ENCODE results near the gene TREX2. TPM values are rescaled to one million over a fixed set of nuclear protein-coding genes. Genes with fewer than 3 reads are reported as not detected.

Gene TREX2
- total and polyA plus RNA-seq, 10 of the 15 experiments (the other 5 are each of a cell fraction or from before 2014, with no cell fraction given) = 0.09 to 0.97 (median 0.60) TPM; not detected in 3

DNA sequence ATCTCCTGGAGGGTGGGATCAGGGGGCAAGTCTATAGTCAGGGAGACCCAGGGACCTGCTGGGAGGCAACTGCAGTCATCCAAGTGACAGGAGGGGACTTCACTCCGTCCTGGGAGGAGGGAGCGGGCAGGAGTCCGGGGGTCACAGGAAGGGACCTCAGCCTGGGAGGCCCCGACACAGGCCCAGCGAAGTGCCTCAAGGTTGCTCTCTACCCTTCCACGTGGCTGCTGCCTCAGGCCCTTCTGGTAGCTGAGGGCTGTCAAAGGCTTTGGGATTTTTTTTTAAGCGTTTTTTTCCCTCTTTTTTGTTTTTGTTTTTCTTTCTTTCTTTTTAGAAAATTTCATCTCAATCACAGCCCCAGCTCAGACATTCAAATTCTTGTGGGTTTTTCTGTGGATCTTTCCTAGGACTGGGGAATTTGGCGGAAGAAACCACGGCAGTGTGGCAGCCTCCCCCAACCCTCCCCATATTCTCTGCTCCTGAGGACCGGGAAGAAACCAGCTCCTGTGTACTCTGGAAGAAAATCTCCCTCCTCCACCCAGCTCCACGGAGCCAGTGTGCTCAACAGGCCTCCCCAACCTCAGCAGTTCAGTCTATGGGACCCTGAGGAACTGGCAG lies 25.9 kb upstream of the TREX2 start (continued):
- TF ChIP-seq, protein P1, sequence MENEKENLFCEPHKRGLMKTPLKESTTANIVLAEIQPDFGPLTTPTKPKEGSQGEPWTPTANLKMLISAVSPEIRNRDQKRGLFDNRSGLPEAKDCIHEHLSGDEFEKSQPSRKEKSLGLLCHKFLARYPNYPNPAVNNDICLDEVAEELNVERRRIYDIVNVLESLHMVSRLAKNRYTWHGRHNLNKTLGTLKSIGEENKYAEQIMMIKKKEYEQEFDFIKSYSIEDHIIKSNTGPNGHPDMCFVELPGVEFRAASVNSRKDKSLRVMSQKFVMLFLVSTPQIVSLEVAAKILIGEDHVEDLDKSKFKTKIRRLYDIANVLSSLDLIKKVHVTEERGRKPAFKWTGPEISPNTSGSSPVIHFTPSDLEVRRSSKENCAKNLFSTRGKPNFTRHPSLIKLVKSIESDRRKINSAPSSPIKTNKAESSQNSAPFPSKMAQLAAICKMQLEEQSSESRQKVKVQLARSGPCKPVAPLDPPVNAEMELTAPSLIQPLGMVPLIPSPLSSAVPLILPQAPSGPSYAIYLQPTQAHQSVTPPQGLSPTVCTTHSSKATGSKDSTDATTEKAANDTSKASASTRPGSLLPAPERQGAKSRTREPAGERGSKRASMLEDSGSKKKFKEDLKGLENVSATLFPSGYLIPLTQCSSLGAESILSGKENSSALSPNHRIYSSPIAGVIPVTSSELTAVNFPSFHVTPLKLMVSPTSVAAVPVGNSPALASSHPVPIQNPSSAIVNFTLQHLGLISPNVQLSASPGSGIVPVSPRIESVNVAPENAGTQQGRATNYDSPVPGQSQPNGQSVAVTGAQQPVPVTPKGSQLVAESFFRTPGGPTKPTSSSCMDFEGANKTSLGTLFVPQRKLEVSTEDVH (IDR thresholded peaks at IDR 0.05; ENCODE audit: low read depth, partially characterized antibody) = no peak
- no peak for TF ChIP-seq JUNB (IDR thresholded peaks at IDR 0.05)
- TF ChIP-seq, protein P2, sequence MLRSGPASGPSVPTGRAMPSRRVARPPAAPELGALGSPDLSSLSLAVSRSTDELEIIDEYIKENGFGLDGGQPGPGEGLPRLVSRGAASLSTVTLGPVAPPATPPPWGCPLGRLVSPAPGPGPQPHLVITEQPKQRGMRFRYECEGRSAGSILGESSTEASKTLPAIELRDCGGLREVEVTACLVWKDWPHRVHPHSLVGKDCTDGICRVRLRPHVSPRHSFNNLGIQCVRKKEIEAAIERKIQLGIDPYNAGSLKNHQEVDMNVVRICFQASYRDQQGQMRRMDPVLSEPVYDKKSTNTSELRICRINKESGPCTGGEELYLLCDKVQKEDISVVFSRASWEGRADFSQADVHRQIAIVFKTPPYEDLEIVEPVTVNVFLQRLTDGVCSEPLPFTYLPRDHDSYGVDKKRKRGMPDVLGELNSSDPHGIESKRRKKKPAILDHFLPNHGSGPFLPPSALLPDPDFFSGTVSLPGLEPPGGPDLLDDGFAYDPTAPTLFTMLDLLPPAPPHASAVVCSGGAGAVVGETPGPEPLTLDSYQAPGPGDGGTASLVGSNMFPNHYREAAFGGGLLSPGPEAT (IDR thresholded peaks at IDR 0.05; ENCODE audit: low read depth) = no peak
- no peak for TF ChIP-seq PML (IDR thresholded peaks at IDR 0.05; ENCODE audit: low read length)
- TF ChIP-seq IKZF1 (conservative IDR thresholded peaks at IDR 0.05) = no peak
- TF ChIP-seq TARDBP (IDR thresholded peaks at IDR 0.05; ENCODE audit: borderline replicate concordance) = no peak
- no peak for TF ChIP-seq MYB (IDR thresholded peaks at IDR 0.05; ENCODE audit: borderline replicate concordance, low read depth, low read length)
- TF ChIP-seq, protein P3, sequence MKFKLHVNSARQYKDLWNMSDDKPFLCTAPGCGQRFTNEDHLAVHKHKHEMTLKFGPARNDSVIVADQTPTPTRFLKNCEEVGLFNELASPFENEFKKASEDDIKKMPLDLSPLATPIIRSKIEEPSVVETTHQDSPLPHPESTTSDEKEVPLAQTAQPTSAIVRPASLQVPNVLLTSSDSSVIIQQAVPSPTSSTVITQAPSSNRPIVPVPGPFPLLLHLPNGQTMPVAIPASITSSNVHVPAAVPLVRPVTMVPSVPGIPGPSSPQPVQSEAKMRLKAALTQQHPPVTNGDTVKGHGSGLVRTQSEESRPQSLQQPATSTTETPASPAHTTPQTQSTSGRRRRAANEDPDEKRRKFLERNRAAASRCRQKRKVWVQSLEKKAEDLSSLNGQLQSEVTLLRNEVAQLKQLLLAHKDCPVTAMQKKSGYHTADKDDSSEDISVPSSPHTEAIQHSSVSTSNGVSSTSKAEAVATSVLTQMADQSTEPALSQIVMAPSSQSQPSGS (IDR thresholded peaks at IDR 0.05; ENCODE audit: low read length) = no peak
